IMR-90 (cell line): ENCODE results near the gene ZNF385D. TPM values are rescaled to one million over a fixed set of nuclear protein-coding genes. Genes with fewer than 3 reads are reported as not detected.

ENCODE experiments used
- ATAC-seq: fragments of 200-7000 bp; cut with Tn5 transposase; 2 replicates; pipeline ENCODE4 v1.9.1; 2020; ENCODE audit warnings: low read depth, mild to moderate bottlenecking, moderate library complexity
- BruUV-seq: library from RNA; stranded (reverse); fragments of 400-500 nt; replicated peaks from 2 replicates; lab custom pipeline; 2021; lab: Mats Ljungman, UMichigan
- CTCF ChIA-PET: fragments of 300-600 bp; formaldehyde crosslinking; extraction: SDS; loops from one replicate; lab custom pipeline; 2021; ENCODE audit warnings: antibody characterized with exemption; lab: Yijun Ruan, JAX
- POLR2A ChIA-PET: fragments of 300-600 bp; sonication (Branson Sonifier 250); formaldehyde crosslinking; loops from one replicate; lab custom pipeline; 2022; ENCODE audit warnings: antibody characterized with exemption; ENCODE audit not compliant: unreplicated experiment; lab: Charles Lee
- DNase-seq: peaks from one replicate; pipeline ENCODE4 v3.0.0; 2013
- H2AFZ ChIP-seq: replicated peaks from 2 replicates; pipeline ENCODE3; 2013; ENCODE audit warnings: low read length, mild to moderate bottlenecking; ENCODE audit not compliant: poor library complexity
- H2AK5ac ChIP-seq: 2 replicates; pipeline ENCODE4 v1.6.1; 2013; ENCODE audit warnings: low read depth, low read length, inconsistent platforms
- H2AK9ac ChIP-seq: replicated peaks from 2 replicates; pipeline ENCODE3; 2013; ENCODE audit warnings: mild to moderate bottlenecking, low read depth, low read length, moderate library complexity; ENCODE audit not compliant: poor library complexity
- H2BK120ac ChIP-seq: 2 replicates; pipeline ENCODE4 v1.6.1; 2013; ENCODE audit warnings: low read depth, low read length, inconsistent platforms
- H2BK15ac ChIP-seq: 3 replicates; pipeline ENCODE4 v1.6.1; 2013; ENCODE audit warnings: low read depth, low read length, inconsistent platforms
- H2BK20ac ChIP-seq: 2 replicates; pipeline ENCODE4 v1.6.1; 2013; ENCODE audit warnings: low read depth, mild to moderate bottlenecking, inconsistent platforms, low read length, moderate library complexity
- H2BK5ac ChIP-seq: 2 replicates; pipeline ENCODE4 v1.6.1; 2013; ENCODE audit warnings: mild to moderate bottlenecking, low read depth, low read length, inconsistent platforms; ENCODE audit not compliant: poor library complexity, severe bottlenecking
- H3K14ac ChIP-seq: replicated peaks from 2 replicates; pipeline ENCODE4 v1.6.1; 2013; ENCODE audit warnings: low read depth, low read length, inconsistent platforms
- H3K18ac ChIP-seq: 2 replicates; pipeline ENCODE4 v1.6.1; 2013; ENCODE audit warnings: low read depth, low read length, control low read depth
- H3K23ac ChIP-seq: 2 replicates; pipeline ENCODE4 v1.6.1; 2013; ENCODE audit warnings: low read depth, low read length, inconsistent platforms
- H3K27ac ChIP-seq: 2 replicates; pipeline ENCODE4 v1.5.1; 2013; ENCODE audit warnings: mild to moderate bottlenecking, control low read depth, low read length; ENCODE audit not compliant: insufficient read depth
- H3K27me3 ChIP-seq: 2 replicates; pipeline ENCODE4 v1.6.1; 2013; ENCODE audit warnings: low read length; ENCODE audit not compliant: control insufficient read depth, insufficient read depth
- H3K36me3 ChIP-seq: 2 replicates; pipeline ENCODE4 v1.6.1; 2013; ENCODE audit warnings: low read length, mixed read lengths; ENCODE audit not compliant: control insufficient read depth, insufficient read depth
- H3K4ac ChIP-seq: 2 replicates; pipeline ENCODE4 v1.6.1; 2013; ENCODE audit warnings: low read depth, low read length, inconsistent platforms
- H3K4me1 ChIP-seq: 2 replicates; pipeline ENCODE4 v1.6.1; 2013; ENCODE audit warnings: low read length, mixed read lengths; ENCODE audit not compliant: control insufficient read depth, insufficient read depth
- H3K4me2 ChIP-seq: 2 replicates; pipeline ENCODE4 v1.6.1; 2013; ENCODE audit warnings: low read depth, mild to moderate bottlenecking, control low read depth, low read length, moderate library complexity
- H3K4me3 ChIP-seq: 2 replicates; pipeline ENCODE4 v1.5.1; 2013; ENCODE audit warnings: low read depth, mild to moderate bottlenecking, control low read depth, low read length, moderate library complexity; ENCODE audit not compliant: insufficient read depth
- H3K56ac ChIP-seq: 2 replicates; pipeline ENCODE4 v1.6.1; 2013; ENCODE audit warnings: low read length, inconsistent platforms; ENCODE audit not compliant: insufficient read depth; ENCODE audit errors: extremely low read depth
- H3K79me1 ChIP-seq, 2 experiments: 2 replicates each; pipeline ENCODE4 v1.6.1; 2013; ENCODE audit warnings: low read length in 2 of 2, inconsistent platforms in 1 of 2, low read depth in 1 of 2
- H3K9ac ChIP-seq: 2 replicates; pipeline ENCODE4 v1.6.1; 2013; ENCODE audit warnings: low read depth, low read length, control low read depth
- H3K9me1 ChIP-seq: 2 replicates; pipeline ENCODE4 v1.6.1; 2013; ENCODE audit warnings: low read length, inconsistent platforms; ENCODE audit not compliant: insufficient read depth
- H3K9me3 ChIP-seq: 2 replicates; pipeline ENCODE4 v1.6.1; 2013; ENCODE audit warnings: low read length; ENCODE audit not compliant: control insufficient read depth, insufficient read depth
- H4K20me1 ChIP-seq: 2 replicates; pipeline ENCODE4 v1.6.1; 2013; ENCODE audit warnings: low read length, inconsistent platforms; ENCODE audit not compliant: insufficient read depth
- H4K5ac ChIP-seq: 2 replicates; pipeline ENCODE4 v1.6.1; 2013; ENCODE audit warnings: mild to moderate bottlenecking, low read depth, low read length, control low read depth
- H4K8ac ChIP-seq, 2 experiments: 2 replicates each; pipeline ENCODE4 v1.6.1; 2013; ENCODE audit warnings: low read depth in 2 of 2, low read length in 2 of 2, control low read depth in 1 of 2, inconsistent platforms in 1 of 2
- H4K91ac ChIP-seq: 2 replicates; pipeline ENCODE4 v1.6.1; 2013; ENCODE audit warnings: low read depth, low read length, inconsistent platforms; ENCODE audit not compliant: insufficient read depth
- BHLHE40 ChIP-seq: fragments of 150-350 bp; IDR thresholded peaks from 2 replicates; pipeline ENCODE4 v1.6.1; 2016; ENCODE audit warnings: mild to moderate bottlenecking, low read depth, low read length
- CEBPB ChIP-seq: IDR thresholded peaks from 2 replicates; pipeline ENCODE4 v1.6.1; 2012; ENCODE audit warnings: low read depth, low read length, improper control_type of control experiment
- CHD1 ChIP-seq: IDR thresholded peaks from 2 replicates; pipeline ENCODE4 v1.6.1; 2012; ENCODE audit warnings: low read depth, low read length, improper control_type of control experiment
- CTCF ChIP-seq: conservative IDR thresholded peaks from 2 replicates; pipeline ENCODE4 v1.5.1; 2012; ENCODE audit warnings: mild to moderate bottlenecking, low read depth, low read length, improper control_type of control experiment
- ELK1 ChIP-seq: fragments of 150-350 bp; IDR thresholded peaks from 2 replicates; pipeline ENCODE4 v1.6.1; 2016; ENCODE audit warnings: low read depth, mild to moderate bottlenecking, low read length, moderate library complexity, borderline replicate concordance
- FOS ChIP-seq: fragments of 150-350 bp; IDR thresholded peaks from 2 replicates; pipeline ENCODE4 v1.6.1; 2016; ENCODE audit warnings: low read depth, low read length
- MAFK ChIP-seq: IDR thresholded peaks from 2 replicates; pipeline ENCODE4 v1.6.1; 2012; ENCODE audit warnings: low read depth, low read length, improper control_type of control experiment
- MAZ ChIP-seq: IDR thresholded peaks from 2 replicates; pipeline ENCODE4 v1.6.1; 2012; ENCODE audit warnings: low read depth, mild to moderate bottlenecking, low read length, improper control_type of control experiment, moderate library complexity, borderline replicate concordance
- MXI1 ChIP-seq: IDR thresholded peaks from 2 replicates; pipeline ENCODE4 v1.6.1; 2012; ENCODE audit warnings: low read depth, mild to moderate bottlenecking, low read length, moderate library complexity, borderline replicate concordance
- NFE2L2 ChIP-seq: fragments of 150-350 bp; IDR thresholded peaks from 2 replicates; pipeline ENCODE4 v1.6.1; 2016; ENCODE audit warnings: low read depth, mild to moderate bottlenecking, low read length
- POLR2A ChIP-seq: IDR thresholded peaks from 2 replicates; pipeline ENCODE4 v1.6.1; 2012; ENCODE audit warnings: mild to moderate bottlenecking, low read depth, low read length
- RAD21 ChIP-seq: IDR thresholded peaks from 2 replicates; pipeline ENCODE4 v1.6.1; 2012; ENCODE audit warnings: low read length, improper control_type of control experiment
- RCOR1 ChIP-seq: IDR thresholded peaks from 2 replicates; pipeline ENCODE4 v1.6.1; 2012; ENCODE audit warnings: mild to moderate bottlenecking, low read length, improper control_type of control experiment; ENCODE audit not compliant: insufficient replicate concordance
- RFX5 ChIP-seq: IDR thresholded peaks from 2 replicates; pipeline ENCODE4 v1.8.0; 2012; ENCODE audit warnings: low read depth, mild to moderate bottlenecking, low read length, moderate library complexity
- SMC3 ChIP-seq: fragments of 150-350 bp; IDR thresholded peaks from 2 replicates; pipeline ENCODE4 v1.6.1; 2016; ENCODE audit warnings: low read depth, mild to moderate bottlenecking, antibody characterized with exemption, low read length, moderate library complexity
- USF2 ChIP-seq: fragments of 150-350 bp; IDR thresholded peaks from 2 replicates; pipeline ENCODE4 v1.6.1; 2017; ENCODE audit warnings: mild to moderate bottlenecking, antibody characterized with exemption, low read length, low read depth
- WGBS, 2 experiments: methylation state at CpG; one replicate each; pipeline versions ENCODE4 v1.1.5 to v1.1.7; 2013; ENCODE audit warnings: missing lambda C conversion rate in 2 of 2; ENCODE audit not compliant: insufficient read length in 1 of 2; ENCODE audit errors: extremely low coverage in 2 of 2; 5-methylcytosine and 5-hydroxymethylcytosine counted together
- dilution Hi-C: fragments of 300-500 bp; cut with HindIII; formaldehyde crosslinking; loops from one replicate; pipeline ENCODE4 v1.14.3; 2018; ENCODE audit warnings: low sequenced_read_pairs; ENCODE audit not compliant: unreplicated experiment
- in situ Hi-C: fragments of 300-500 bp; cut with MboI; formaldehyde crosslinking; loops from 3 replicates; pipeline ENCODE4 v1.14.3; 2019; ENCODE audit warnings: low sequenced_read_pairs, inconsistent platforms, mixed read lengths
- intact Hi-C: fragments of 100-400 bp; cut with micrococcal nuclease; formaldehyde crosslinking; loops from 2 replicates; pipeline ENCODE4 v1.10.0; 2022
- polyA plus RNA-seq, 3 experiments: library from polyadenylated mRNA; depleted of rRNA; stranded (reverse); fragments of >200 nt; gene quantifications; 2 replicates each; pipeline ENCODE4 v1.2.3, GENCODE V29; 2012; ENCODE audit warnings: low replicate concordance in 1 of 3
- total RNA-seq: library from RNA; depleted of rRNA; stranded (reverse); fragments of >200 nt; gene quantifications from 2 replicates; pipeline ENCODE4 v1.2.3, GENCODE V29; 2012

ZNF385D gene
- total and polyA plus RNA-seq, 2 of the 4 experiments (the other 2 are of a cell fraction) = 0.18 to 2.4 TPM

GRCh38 chr3:21643752-21644151 lies 107.3 kb downstream of the ZNF385D start:
- no peak overlapping the region for H3K4ac ChIP-seq
- H2BK20ac ChIP-seq = no peak overlapping the region
- H2BK5ac ChIP-seq = no peak overlapping the region
- POLR2A ChIA-PET = no interaction called here
- in situ Hi-C loops = no loop called here
- no peak overlapping the region for H2BK15ac ChIP-seq
- no peaks in the 10 kb centered on the region for H3K9me3 ChIP-seq
- CTCF ChIA-PET = no interaction called here
- dilution Hi-C loops = no loop called here
- H2AK9ac ChIP-seq = no peak overlapping the region
- no peak overlapping the region for H3K9ac ChIP-seq
- no peak overlapping the region for H2BK120ac ChIP-seq
- H2AK5ac ChIP-seq = no peak overlapping the region
- no peak for TF ChIP-seq BHLHE40
- no peak for TF ChIP-seq FOS
- no peak for TF ChIP-seq RFX5
- TF ChIP-seq USF2 = no peak
- TF ChIP-seq CTCF = no peak
- TF ChIP-seq RAD21 = no peak
- TF ChIP-seq CEBPB = no peak
- no peak for TF ChIP-seq ELK1
- TF ChIP-seq POLR2A = no peak
- no peak for TF ChIP-seq NFE2L2
- TF ChIP-seq RCOR1 = no peak
- TF ChIP-seq MAZ = no peak
- TF ChIP-seq SMC3 = no peak
- no peak for TF ChIP-seq CHD1
- TF ChIP-seq MXI1 = no peak
- no peak for TF ChIP-seq MAFK
- no peak overlapping the region for H2AFZ ChIP-seq
- no peak overlapping the region for H4K8ac ChIP-seq
- no peak overlapping the region for H3K56ac ChIP-seq
- H4K5ac ChIP-seq = no peak overlapping the region
- H3K18ac ChIP-seq = no peak overlapping the region
- H3K4me3 ChIP-seq = no peak overlapping the region
- no peak overlapping the region for H3K23ac ChIP-seq
- WGBS, 2 experiments = no CpG with 5 or more reads among the region's 2 CpGs
- no peak for DNase-seq
- no peak overlapping the region for H3K27ac ChIP-seq
- no peak overlapping the region for H3K4me2 ChIP-seq
- H3K36me3 ChIP-seq = no peaks in the 10 kb centered on the region
- H4K20me1 ChIP-seq = no peaks in the 10 kb centered on the region
- no peaks in the 10 kb centered on the region for H3K27me3 ChIP-seq
- intact Hi-C loops = no loop called here
- ATAC-seq = no peak
- H3K79me1 ChIP-seq = no peaks in the 10 kb centered on the region
- H3K4me1 ChIP-seq = no peaks in the 10 kb centered on the region; the same call in 1 of the 2 replicates
- no TSS peak for BruUV-seq
- no peak overlapping the region for H3K14ac ChIP-seq
- no peak overlapping the region for H4K91ac ChIP-seq
- no peaks in the 10 kb centered on the region; the same call in 1 of the 2 replicates for H3K9me1 ChIP-seq
